Stimulated activated CD4-positive, alpha-beta T cell treated with anti-CD3 and anti-CD28 coated beads, Interleukin-12 subunit alpha, Interleukin-12 subunit beta, amount 100 ng/mL, for 48 hours (primary cell): ENCODE results near the gene PPIE.
"Not testable (repeated sequence)": the region's sequence is repeated elsewhere in the genome, so short reads cannot be mapped to it uniquely, and the experiment has no call there.

Source experiments
- DNase-seq, 3 donors: peaks; one replicate each; pipeline ENCODE4 v3.0.0-alpha.2; 2020; ENCODE audit warnings: low read depth in 2 of 3, low spot score in 1 of 3

Gene PPIE

DNA sequence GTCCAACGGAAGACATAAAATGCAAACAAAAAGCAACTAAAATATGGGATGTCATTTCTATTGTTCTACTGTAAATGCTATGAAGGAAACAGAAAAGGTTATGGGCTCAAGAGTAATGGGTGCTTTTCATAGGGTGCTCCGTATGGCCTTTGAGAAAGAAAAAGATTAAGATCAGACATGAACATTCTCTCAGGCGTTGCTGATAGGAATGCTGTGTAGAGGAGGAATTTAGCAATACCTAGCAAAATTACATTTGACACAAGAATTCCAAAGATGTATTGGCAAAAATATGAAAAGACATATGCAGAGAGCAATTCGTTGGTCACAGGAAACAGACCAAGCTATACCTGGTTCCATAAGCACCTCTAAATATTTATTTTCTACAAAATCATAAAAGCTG lies 38.2 kb downstream of the PPIE start:
- DNase-seq = no peak

DNA sequence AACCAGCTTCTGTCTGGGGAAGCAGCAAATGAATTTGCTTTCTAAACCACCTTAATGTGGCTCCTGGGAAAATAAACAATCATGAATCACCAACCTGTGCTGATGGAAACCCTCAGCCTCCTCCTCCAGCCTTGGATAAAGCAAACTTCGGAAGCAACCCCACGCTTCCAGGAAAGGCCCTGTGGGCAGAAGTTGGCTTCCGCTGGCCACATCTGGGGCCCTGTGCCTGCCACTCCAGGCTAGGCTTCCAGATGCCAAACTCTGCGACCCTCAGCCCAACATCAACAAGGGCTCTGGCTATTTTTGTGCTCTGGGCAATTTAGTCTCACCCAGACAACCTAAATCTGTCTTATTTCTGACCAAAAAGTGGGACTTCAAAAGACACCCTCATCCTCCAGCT lies 38.6 kb downstream of the PPIE start:
- DNase-seq = no peak

DNA sequence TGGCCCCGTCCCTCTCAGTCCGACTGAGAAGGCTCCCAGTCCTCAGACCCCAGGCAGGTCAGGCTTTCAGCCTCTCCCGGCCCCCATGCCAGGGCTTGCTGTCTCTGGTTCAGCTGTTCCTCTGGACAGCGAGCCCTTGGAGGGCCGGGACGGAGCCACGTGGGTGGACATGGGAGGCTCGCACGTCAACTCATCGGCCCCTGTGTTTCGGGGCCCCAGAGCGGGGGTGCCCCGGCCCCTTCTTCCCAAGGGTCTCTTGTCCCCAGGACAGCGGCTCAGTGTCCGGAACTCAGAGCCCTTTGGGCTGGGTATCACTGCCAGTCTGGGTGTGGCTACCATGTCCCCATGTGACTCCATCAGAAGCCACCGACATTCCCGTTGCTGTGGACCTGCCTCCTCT lies 39.2 kb downstream of the PPIE start:
- DNase-seq = not testable (repeated sequence)

DNA sequence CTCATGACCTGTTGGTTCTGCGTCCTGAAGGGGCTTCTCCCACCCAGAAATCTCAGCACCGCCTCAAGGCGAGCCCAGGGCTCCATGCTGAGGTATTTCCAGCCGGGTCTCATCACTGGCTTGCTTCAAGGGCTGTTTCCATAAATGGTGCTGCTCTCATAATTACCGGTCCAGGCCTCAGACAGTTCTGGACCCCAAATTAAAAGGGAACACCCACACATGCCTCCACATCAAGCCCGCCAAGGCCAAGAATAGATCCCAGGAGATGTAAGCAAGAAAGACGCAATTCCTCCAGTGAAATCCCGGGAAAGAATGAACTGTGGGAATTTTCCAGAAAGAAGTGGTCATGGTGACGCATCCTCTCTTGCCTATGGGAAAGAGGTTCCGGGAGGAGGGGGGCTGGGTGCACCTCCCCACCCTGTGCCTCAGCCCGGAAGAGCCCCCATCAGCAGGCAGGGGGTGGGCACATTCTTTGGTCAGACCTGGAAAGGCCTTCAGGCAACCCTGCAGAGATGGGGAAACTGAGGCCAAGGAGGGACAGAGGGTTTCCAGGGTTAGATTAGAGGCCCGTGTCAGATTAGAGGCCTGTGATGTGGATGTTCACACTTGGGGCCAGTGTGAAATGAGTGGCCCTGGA lies 39.9 kb downstream of the PPIE start:
- not testable (repeated sequence) for DNase-seq

DNA sequence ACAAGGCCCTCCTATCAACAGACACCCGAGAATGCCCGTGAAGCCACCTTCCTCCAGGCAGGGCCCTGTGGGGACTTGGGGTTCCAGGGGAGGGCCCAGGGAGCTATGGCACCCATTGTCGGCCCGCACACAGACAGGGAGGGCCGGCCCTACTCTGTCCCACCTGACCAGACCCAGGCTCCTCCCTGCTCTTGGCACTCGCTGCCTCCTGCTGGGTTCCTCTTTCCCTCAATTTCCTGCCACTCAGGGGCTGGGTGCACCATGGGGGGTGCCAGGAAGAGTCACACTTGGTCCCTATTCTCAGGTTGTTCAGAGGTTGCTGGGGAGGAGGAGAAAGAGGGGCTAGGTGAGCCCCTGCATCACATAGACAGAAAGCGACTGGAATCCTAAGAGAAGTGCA lies 40.5 kb downstream of the PPIE start:
- DNase-seq = no peak

DNA sequence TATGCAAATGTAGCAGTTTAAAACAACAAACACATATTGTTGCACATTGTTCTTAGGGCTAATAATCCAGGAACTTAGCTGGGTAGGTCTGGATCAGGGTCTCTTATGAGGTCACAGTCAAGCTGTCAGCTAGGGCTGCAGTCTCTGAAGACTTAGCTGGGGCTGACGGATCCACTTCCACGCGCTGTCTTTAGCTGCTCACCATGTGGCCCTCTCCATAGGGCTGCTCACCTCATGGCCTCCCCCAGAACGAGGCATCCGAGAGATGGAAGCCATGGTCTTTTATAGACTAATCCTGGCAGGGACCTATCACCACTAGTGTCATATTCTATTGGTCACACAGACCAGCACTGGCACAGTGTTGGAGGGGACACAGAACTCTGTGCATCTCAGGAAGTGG lies 41.1 kb downstream of the PPIE start:
- DNase-seq = no peak

DNA sequence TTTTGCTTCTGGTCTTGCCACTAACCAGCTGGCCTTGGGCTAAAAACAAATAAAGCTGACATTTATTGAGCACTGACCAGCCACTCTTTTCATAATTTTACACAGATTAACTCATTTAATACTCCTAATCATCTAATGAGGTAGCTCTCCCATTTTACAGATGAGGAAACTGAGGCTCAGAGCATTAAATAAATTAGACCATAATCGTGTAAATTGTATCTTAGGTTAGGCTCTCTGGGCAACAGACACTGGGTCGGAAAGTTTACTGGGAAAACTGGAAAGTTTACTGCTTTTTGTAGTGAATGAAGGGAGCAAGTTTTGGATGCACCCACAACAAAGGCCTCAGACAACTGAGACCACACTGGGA lies 42.6 kb downstream of the PPIE start:
- no peak for DNase-seq

DNA sequence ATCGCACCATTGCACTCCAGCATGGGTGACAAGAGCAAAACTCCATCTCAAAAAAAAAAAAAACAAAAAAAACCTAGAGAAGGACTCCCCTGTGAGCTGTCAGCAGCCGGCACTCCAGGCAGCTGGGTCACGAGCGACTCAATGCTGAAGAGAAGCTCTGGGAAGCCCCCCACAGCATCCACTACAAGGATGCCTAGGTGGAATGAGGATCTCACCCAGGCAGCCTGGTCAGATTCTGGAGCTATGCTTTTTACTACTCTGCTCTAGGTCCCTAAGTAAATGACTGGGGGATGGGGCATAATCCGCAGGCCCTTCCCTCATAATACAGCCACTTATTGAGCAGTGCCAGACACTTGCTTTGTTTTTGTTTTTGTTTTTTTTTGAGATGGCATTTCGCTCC lies 43.4 kb downstream of the PPIE start:
- no peak for DNase-seq

DNA sequence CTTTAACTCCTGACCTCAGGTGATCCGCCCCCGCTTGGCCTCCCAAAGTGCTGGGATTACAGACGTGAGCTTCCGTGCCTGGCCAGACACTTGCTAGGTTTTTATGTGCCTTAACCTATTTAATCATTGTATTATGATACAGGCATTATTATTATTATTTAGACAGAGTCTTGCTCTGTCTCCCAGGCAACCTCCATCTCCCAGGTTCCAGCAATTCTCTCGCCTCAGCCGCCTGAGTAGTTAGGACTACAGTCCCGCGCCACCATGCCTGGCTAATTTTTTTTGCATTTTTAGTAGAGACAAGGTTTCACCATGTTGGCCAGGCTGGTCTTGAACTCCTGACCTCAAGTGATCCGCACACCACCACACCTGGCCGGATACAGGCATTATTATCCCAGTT lies 44.0 kb downstream of the PPIE start:
- DNase-seq = not testable (repeated sequence)

DNA sequence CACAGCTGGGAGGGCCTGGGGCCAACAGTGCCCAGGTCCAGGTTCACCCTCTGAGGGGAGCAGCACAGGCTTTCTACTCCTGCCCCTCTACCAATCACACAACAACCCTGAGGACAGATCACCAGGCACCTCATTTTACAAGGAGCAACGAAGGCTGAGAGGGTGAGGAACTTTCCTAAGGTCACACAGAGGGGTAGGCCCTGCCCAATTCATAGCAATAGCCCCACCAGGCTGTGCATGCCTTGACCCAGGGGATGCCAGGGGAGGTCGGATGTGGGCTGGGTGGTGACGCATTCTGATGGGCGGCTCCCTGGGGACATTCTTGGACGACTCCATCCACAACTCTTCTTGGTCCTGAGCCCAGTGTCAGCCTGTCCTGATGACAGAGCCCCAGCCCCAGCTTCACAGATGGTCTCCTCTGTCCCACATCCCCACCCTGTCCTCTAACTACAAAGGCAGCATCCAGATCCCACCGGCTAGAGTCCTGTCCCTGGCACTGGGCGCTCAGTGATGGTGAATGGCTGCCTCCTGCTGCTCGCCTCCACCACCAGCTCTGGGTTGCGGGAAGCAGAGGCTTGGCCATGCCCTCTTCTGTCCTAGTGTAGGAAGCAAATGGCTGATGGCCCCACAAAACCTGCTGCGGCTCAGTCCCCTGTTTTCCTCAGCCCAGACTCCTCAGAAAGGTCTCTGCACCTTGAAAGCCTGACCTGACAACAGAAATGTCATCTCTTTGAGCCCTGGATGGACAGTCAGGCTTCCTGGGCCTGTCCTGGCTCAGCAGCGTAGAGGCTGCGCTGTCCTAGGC lies 47.8 kb downstream of the PPIE start:
- not testable (repeated sequence) for DNase-seq

DNA sequence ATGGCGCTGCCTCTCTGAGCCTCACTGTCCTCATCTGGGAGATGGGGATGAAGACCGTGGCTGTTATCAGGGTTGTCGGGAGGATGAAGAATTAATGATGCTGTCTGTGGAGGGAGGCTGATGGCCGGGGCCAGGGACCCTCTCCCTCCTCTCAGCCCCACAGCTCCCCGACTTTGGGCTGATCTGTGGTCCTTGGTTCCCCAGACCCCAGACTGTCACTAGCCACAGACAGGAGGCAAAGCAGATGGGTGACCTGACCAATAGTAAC lies 48.4 kb downstream of the PPIE start:
- DNase-seq = not testable (repeated sequence)

DNA sequence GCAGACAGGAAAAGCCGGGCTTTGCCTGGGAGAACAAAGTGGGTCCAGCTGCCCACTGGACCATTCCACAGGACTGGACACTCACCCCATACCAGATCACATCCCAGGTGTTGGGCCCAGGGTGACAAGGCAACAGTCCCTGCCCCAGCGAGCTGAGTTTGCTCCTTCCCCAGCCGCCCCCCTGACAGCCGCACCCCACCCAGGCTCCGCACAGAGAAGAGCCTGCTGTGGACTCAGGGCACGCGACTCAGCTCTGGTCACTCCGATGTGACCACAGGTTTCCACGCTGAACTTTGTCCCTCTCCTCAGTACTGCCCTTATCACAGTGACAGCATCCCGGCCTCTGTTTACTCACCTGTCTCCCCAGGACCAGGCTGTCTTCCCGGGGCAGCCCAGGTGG lies 48.8 kb downstream of the PPIE start:
- no peak for DNase-seq

DNA sequence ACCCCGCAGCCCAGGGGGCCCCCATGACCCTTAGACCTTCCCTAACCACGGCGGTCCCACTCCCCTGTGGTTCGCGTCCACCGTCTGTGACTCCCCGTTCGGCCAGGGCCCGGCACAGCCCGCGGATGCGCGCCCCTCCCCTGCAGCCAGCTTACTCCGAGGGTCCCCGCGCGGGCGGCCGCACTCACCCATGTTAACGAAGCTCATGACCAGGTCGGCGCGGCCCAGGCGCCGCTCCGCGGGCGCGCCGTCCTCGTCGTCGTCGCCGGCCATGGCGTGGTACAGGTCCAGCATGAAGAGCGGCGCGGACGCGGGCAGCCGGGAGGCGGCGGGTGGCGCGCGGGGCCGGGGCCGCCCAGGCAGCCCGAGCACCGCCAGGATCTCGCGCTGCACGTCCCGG lies 49.3 kb downstream of the PPIE start:
- DNase-seq = not testable (repeated sequence)

DNA sequence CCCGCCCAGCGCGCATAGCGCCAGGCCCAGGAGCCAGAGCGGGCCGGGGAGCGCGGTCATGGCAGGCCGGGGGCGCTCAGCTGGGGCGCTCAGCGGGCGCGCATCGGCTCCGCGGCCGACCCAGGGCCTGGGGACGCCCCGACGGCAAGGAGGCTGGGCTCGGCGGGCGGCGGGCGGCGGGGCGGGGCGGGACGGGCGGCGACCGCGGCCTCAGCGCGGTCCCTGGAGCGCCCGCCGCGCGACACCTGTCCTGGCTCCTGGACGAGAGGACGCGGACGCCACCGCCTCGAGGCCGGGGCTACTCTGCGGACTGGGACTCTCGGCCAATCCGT lies 49.7 kb downstream of the PPIE start:
- no peak for DNase-seq

DNA sequence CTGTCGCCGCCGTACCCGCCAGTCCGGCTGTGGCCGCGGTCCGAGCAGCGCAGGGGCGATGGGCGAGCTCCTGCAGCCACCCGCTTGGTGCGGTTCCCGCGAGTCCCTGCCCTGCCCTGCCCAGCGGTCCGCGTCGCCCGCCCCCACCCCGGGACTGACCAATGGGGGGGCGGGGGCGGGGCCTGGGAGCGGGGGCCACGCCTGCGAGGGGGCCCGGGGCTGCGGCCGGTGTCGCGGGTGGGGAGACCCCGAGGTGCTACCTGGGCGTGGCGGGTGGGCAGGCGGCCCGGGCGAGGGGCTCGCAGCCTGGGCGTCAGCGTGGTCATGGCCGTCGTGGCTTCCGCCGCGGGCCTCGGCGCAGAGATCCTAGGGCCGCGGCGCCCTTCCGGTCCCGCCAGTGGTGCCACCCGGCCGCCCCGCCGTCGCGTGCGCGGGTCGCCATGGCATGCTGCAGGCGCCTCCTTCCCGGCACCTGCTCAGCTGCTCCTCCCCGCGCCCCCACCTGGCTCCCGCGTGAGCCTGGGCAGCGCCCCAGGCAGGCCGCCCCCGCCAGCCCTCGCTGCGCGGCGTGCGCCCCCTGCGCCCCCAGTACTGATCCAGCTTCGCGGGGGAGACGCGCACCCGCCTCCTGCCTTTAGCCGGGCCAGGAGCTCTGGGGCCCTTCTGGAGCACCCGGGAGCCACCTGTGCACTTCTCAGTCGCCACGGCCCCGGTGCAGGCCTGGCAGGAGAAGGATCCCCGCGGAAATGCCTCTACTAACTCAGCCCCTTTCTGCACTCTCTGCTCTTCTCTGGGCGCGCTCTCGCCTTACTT lies 50.3 kb downstream of the PPIE start, which contains the start of gene BMP8B:
TSS of gene BMP8B (minus strand) at position 108 of the 813 bp plus-strand sequence. CDS start 380 bp downstream, outside the sequence.
- DNase-seq = peak in 2 of 3 donors; percentile 16 to 35

DNA sequence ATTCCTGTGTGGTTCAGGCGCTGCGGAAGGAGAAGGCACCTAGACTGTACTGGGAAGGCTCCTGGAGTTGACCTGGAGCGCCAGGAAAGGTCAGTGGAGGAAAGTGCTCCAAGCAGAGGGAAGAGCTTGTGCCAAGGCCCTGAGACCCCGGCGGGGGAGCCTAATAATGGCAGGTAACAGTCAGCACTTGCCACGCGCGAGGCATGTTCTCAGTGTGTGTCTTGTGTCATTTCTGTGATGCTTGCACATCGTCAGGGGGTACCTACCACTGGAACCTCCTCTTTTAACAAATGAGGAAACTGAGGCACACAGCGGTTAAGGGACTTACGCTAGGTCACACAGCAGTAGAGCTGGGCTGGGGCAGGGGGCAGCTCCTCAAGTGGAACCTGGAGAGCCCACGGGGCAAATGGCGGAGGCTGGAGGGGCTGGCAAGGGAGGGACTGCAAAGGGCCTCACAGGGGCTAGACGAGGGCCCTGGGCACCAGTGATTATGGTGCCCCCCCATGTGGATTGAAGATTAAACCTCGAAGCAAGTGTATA lies 51.0 kb downstream of the PPIE start:
- no peak for DNase-seq

DNA sequence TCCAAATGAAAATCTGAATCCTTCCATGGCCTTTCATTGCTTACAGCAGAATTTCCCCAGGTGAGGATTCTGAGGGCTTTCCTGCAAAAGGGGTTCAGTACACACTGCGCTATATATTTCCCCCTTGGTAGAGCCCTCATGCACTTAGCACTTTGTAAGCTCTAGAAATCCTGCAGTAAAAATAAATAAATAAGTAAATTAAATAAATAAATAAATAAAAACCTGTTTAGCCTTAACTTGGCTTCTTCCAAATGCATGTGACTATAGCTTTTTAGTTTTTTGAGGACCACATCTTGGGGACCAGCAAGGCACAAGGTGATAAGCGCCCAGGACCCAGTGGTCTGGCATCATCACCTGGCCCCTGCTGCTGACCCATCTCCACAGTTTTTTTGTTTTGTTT lies 53.2 kb downstream of the PPIE start:
- DNase-seq = no peak

DNA sequence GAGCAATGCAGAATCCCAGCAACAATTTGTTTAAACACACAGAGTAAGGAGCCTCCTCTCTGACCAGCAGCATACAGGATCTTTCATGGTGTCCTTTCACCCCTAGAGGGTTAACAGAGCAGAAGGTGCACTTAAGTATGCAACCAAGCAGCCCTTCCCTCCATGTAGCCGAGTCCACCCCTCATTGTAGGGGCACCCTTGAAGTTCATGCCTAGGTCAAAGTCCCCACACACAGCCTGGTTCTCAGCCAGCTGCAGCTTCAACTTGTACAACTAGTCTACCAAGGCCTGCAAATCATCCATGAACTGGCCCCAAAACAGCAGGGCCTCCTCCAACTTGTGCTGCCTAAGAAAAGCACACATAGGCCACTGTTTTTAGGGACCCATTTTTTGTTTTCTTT lies 57.0 kb downstream of the PPIE start:
- no peak for DNase-seq

DNA sequence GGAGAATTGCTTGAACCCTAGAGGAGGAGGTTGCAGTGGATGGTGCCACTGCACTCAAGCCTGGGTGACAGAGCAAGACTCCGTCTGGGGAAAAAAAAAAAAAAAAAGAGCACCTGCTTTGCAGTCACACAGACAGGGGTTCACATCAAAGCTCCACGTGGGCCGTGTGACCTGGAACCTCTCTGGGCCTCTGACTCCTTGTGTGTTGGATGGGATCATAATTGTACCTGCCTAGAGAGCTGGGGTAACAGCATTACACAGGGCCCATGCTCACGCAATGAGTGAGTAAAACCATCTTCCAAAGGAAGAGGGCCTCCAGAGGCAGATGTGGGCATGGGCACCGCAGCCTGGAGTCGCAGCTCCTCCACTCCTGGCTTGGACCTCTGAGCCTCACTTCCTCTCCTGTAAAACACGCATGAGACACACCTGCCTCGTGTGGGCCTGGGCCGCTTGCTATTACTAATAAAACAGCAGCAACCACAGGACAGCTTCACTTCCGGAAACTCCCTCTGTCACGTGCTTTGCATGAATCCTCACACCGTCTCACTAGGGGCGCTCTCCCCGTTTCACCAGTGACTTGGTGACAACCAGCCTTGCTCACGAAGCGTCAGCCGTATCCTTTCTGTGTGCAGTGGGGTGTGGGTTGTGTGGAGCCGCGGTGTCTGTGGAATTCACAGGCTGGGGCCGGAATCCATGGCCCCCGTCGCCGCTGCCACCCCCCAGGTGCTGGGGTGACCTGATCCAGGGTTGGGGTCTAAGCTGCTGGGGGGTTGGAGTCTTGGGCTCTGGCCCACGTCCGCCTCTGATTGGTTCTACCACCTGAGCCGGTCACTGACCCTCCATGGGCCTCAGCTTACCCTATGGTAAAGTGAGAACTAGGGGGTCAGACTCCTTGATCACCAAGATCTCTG lies 60.4 kb downstream of the PPIE start:
- DNase-seq = peak; percentile 85

DNA sequence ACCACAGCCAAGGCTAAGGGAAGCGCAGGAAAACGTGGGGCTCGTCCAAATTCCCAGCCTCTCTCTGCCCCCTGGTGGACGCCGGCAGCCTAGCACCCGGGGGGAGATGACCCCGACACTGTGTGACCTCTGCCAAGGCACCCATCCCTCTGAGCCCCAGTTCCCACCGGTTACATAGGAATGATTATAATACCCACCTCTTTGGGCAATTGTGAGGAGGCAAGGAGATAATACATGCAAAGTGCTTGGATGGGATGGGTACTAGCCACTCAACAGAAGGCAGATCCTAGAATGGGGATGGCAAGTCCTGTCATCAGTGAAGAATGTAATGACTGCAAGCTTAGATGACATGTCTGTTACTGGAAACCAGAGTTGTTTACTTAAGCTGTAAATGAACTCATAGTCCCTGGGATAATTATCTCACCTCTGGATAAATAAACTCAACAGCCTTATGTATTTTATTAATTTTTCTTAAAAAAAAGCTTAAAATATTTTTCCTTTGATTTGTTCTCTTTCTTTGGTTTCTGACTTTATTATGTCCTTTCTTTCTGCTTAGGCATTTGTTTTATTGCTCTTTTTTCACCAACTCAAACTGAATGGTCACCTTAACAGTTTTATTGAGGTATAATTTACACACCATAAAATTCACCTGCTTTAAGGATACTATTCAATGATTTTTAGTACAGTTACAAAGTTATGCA lies 61.2 kb downstream of the PPIE start:
- peak; percentile 47 to 81 (median 65) for DNase-seq
